Calu3 (cell line): ENCODE results near the gene ENTREP1. TPM values are rescaled to one million over a fixed set of nuclear protein-coding genes. Genes with fewer than 3 reads are reported as not detected.

ENCODE experiments used
- BruUV-seq: library from RNA; stranded (reverse); fragments of 400-500 nt; replicated peaks from 2 replicates; lab custom pipeline; 2021; lab: Mats Ljungman, UMichigan
- CTCF ChIA-PET: fragments of 300-600 bp; sonication (Branson Sonifier 250); formaldehyde crosslinking; loops from one replicate; lab custom pipeline; 2022; ENCODE audit warnings: antibody characterized with exemption; lab: Charles Lee
- DNase-seq: peaks from one replicate; pipeline ENCODE4 v3.0.0; 2022
- H3K27ac Mint-ChIP-seq: one replicate; pipeline ENCODE4 v1.8.0; 2022; ENCODE audit warnings: mixed read lengths; ENCODE audit not compliant: unreplicated experiment
- H3K27me3 Mint-ChIP-seq: one replicate; pipeline ENCODE4 v1.8.0; 2022; ENCODE audit warnings: mixed read lengths; ENCODE audit not compliant: unreplicated experiment
- H3K36me3 Mint-ChIP-seq: one replicate; pipeline ENCODE4 v1.8.0; 2022; ENCODE audit warnings: mild to moderate bottlenecking, moderate library complexity, mixed read lengths; ENCODE audit not compliant: insufficient read depth, unreplicated experiment
- H3K4me1 Mint-ChIP-seq: one replicate; pipeline ENCODE4 v1.8.0; 2022; ENCODE audit warnings: mild to moderate bottlenecking, low read depth, mixed read lengths; ENCODE audit not compliant: unreplicated experiment
- H3K4me3 Mint-ChIP-seq: one replicate; pipeline ENCODE4 v1.8.0; 2022; ENCODE audit warnings: mild to moderate bottlenecking, low read depth, moderate library complexity, mixed read lengths; ENCODE audit not compliant: unreplicated experiment
- H3K9me3 Mint-ChIP-seq: one replicate; pipeline ENCODE4 v1.8.0; 2022; ENCODE audit warnings: low read depth, mixed read lengths; ENCODE audit not compliant: unreplicated experiment
- intact Hi-C: fragments of 100-400 bp; cut with micrococcal nuclease; formaldehyde crosslinking; loops from one replicate; pipeline ENCODE4 v1.10.0; 2022; ENCODE audit not compliant: unreplicated experiment
- total RNA-seq: library from RNA; stranded (reverse); gene quantifications from 2 replicates; pipeline ENCODE4 v1.2.3, GENCODE V29; 2022
- TF ChIP-seq, protein P1 (sequence below): fragments of 200-600 bp; IDR thresholded peaks from one replicate; pipeline ENCODE4 v1.8.0; 2022; ENCODE audit warnings: antibody characterized with exemption; ENCODE audit not compliant: unreplicated experiment

Gene ENTREP1
- total RNA-seq, 1 experiment from 2014 or later = 1.8 TPM

GRCh38 chr9:69363191-69363590, 38.2 kb downstream of the ENTREP1 start:
- H3K27ac Mint-ChIP-seq = no peak overlapping the region
- peaks cover 9% of the 10 kb centered on the region for H3K4me1 Mint-ChIP-seq
- no TSS peak for BruUV-seq
- no peaks in the 10 kb centered on the region for H3K27me3 Mint-ChIP-seq
- peaks cover 3% of the 10 kb centered on the region for H3K9me3 Mint-ChIP-seq
- TF ChIP-seq, protein P1, sequence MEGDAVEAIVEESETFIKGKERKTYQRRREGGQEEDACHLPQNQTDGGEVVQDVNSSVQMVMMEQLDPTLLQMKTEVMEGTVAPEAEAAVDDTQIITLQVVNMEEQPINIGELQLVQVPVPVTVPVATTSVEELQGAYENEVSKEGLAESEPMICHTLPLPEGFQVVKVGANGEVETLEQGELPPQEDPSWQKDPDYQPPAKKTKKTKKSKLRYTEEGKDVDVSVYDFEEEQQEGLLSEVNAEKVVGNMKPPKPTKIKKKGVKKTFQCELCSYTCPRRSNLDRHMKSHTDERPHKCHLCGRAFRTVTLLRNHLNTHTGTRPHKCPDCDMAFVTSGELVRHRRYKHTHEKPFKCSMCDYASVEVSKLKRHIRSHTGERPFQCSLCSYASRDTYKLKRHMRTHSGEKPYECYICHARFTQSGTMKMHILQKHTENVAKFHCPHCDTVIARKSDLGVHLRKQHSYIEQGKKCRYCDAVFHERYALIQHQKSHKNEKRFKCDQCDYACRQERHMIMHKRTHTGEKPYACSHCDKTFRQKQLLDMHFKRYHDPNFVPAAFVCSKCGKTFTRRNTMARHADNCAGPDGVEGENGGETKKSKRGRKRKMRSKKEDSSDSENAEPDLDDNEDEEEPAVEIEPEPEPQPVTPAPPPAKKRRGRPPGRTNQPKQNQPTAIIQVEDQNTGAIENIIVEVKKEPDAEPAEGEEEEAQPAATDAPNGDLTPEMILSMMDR = no peak
- CTCF ChIA-PET = no interaction called here
- intact Hi-C loops = no loop called here
- H3K36me3 Mint-ChIP-seq = no peaks in the 10 kb centered on the region
- DNase-seq = no peak
- no peak overlapping the region for H3K4me3 Mint-ChIP-seq

DNA sequence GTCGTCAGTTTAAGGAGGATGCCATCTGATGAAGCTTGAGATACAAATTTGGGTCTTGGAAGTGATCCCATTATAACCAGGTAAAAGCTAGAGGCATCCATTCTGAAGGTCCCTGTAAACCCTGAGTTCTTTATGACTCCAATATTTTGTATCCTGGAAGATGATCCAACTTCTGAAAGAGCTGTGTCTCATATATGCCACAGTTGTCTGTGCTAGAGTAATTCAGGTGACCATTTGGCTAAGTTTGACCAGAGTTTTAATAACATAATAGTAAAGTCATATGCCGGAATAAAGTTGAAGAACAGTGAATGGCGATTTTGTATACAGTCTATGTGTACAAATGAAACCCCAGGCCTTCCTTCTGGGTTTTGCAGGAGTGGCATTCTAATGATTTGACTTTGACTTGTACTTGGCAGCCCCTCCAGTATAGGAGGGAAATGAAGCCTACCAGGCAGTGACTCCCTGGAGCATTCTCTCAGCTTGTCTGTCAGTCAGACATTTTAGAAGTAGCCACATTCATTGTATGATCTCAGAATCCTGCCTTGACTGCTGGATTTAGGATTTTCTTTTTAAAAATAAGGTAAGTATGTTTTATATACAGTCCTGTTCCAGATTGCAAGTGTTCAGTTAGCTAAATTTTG, 39.6 kb downstream of the ENTREP1 start:
- intact Hi-C loops = no loop called here
- no peak for DNase-seq
- TF ChIP-seq, protein P1 = no peak
- no peaks in the 10 kb centered on the region for H3K27me3 Mint-ChIP-seq
- no peaks in the 10 kb centered on the region for H3K36me3 Mint-ChIP-seq
- no TSS peak for BruUV-seq
- peaks cover 5% of the 10 kb centered on the region for H3K9me3 Mint-ChIP-seq
- no peak overlapping the region for H3K4me3 Mint-ChIP-seq
- H3K4me1 Mint-ChIP-seq = peaks cover 9% of the 10 kb centered on the region
- CTCF ChIA-PET = no interaction called here
- no peak overlapping the region for H3K27ac Mint-ChIP-seq

DNA sequence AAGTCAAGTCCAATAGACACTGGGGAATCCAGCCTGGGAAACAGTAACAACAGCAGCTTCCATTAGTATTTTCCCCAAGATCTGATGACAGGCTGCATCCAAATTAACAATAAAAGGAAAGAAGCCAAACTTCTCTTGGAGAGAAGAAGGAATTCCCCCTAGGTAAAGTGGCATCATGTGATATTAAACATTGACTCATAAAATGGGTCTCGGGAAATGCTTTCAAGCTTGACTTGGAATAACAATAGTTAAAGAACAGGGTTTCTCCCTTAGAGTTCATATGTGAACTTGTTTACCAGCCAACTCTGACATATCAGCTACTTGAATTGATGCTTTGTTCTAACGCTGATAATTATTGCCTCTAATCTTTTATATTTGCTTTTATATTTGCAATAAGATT, 45.4 kb downstream of the ENTREP1 start:
- intact Hi-C loops = no loop called here
- DNase-seq = no peak
- CTCF ChIA-PET = interaction anchor here (0.9 kb wide), 1 partner anchor 8 kb away, joined by 3 read pairs; no protein-coding TSS in a partner anchor
- H3K9me3 Mint-ChIP-seq = peaks cover 5% of the 10 kb centered on the region
- H3K27ac Mint-ChIP-seq = no peak overlapping the region
- H3K27me3 Mint-ChIP-seq = no peaks in the 10 kb centered on the region
- TF ChIP-seq, protein P1 = no peak
- BruUV-seq = no TSS peak
- no peak overlapping the region for H3K4me3 Mint-ChIP-seq
- peaks cover 9% of the 10 kb centered on the region for H3K4me1 Mint-ChIP-seq
- no peaks in the 10 kb centered on the region for H3K36me3 Mint-ChIP-seq

GRCh38 chr9:69371001-69371400, 46.0 kb downstream of the ENTREP1 start:
- peaks cover 5% of the 10 kb centered on the region for H3K9me3 Mint-ChIP-seq
- TF ChIP-seq, protein P1 = no peak
- H3K27ac Mint-ChIP-seq = peak overlapping the region; percentile 42
- BruUV-seq = no TSS peak
- DNase-seq = no peak
- no peaks in the 10 kb centered on the region for H3K27me3 Mint-ChIP-seq
- H3K4me1 Mint-ChIP-seq = peaks cover 9% of the 10 kb centered on the region
- intact Hi-C loops = no loop called here
- CTCF ChIA-PET = interaction anchor here (0.9 kb wide), 1 partner anchor 8 kb away, joined by 3 read pairs; no protein-coding TSS in a partner anchor
- H3K36me3 Mint-ChIP-seq = no peaks in the 10 kb centered on the region
- no peak overlapping the region for H3K4me3 Mint-ChIP-seq
